Mesothelial cell of epicardium (in vitro differentiated cells): Measurements from ENCODE around the gene OLFM2. TPM values are rescaled to one million over a fixed set of nuclear protein-coding genes. Genes with fewer than 3 reads are reported as not detected.

ENCODE experiments used
- total RNA-seq: library from RNA; stranded (reverse); gene quantifications from 3 replicates; pipeline ENCODE4 v1.2.1, GENCODE V29; 2021

The OLFM2 gene
- total RNA-seq, 1 donor from 2014 or later: 99.2 TPM

Other genes with a start within 250 kb of the OLFM2 start
- 30.4 to 32.1 TPM (median 31.0 TPM) in 3 replicates for gene ZNF846, start 167.8 kb downstream of the OLFM2 start, total RNA-seq
- 42.4 to 43.8 TPM (median 43.5 TPM) in 3 replicates for gene FBXL12, start 117.4 kb downstream of the OLFM2 start, total RNA-seq
- 248 to 264 TPM (median 260 TPM) in 3 replicates for gene UBL5, start 108.6 kb downstream of the OLFM2 start, total RNA-seq
- 60.0 to 61.1 TPM (median 60.6 TPM) in 3 replicates for gene PIN1, start 101.2 kb downstream of the OLFM2 start, total RNA-seq
- gene COL5A3, start 74.0 kb upstream of the OLFM2 start, total RNA-seq: 3.3 to 4.4 TPM (median 4.0 TPM) in 3 replicates
- not detected in 3 replicates for gene RDH8, start 77.0 kb upstream of the OLFM2 start, total RNA-seq
- gene SHFL, start 149.8 kb upstream of the OLFM2 start, total RNA-seq: 30.6 to 34.6 TPM (median 33.0 TPM) in 3 replicates
- gene ANGPTL6, start 166.2 kb upstream of the OLFM2 start, total RNA-seq: 0.85 to 1.6 TPM (median 0.97 TPM) in 3 replicates
- gene PPAN, start 169.8 kb upstream of the OLFM2 start, total RNA-seq: 53.2 to 64.2 TPM (median 62.1 TPM) in 3 replicates
- 30.8 to 33.6 TPM (median 31.2 TPM) in 3 replicates for gene P2RY11, start 175.2 kb upstream of the OLFM2 start, total RNA-seq
- 199 to 207 TPM (median 207 TPM) in 3 replicates for gene EIF3G, start 183.4 kb upstream of the OLFM2 start, total RNA-seq